Measurements from ENCODE around the gene MGRN1. TPM values are rescaled to one million over a fixed set of nuclear protein-coding genes. Genes with fewer than 3 reads are reported as not detected.

Gene MGRN1
- polyA plus RNA-seq, 1 donor from 2014 or later, result 35.9 TPM

DNA sequence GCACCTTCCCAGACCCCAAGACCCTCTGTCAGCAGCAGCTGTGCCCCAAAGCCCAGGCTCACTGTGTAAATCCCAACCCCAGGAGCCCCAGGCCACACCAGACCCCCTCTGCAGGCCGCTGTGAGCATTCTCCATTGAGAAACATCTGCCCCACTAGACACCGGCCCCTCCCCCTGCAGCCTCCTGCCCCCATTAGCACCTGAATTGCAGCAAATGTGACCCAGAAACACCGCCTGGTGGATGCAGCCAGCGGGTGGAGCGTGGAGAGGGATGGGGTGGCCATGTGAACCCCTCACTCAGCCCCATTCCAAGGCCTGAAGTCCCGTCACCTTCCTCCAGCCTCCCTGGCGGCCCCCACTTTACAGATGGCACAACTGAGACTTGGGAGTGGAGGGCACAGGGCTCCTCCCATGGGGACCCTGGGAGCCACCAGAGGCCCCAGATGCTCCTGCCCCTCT, 12.1 kb upstream of the MGRN1 start:
- H3K9me2 ChIP-seq (ENCODE audit: insufficient read depth, low read length), result no peaks in the 10 kb centered on the region
- H2AFZ ChIP-seq (ENCODE audit: low read depth, low read length), result no peak overlapping the region
- no peaks in the 10 kb centered on the region for H3K9me3 ChIP-seq (ENCODE audit: low read length)
- H3K27me3 ChIP-seq (ENCODE audit: insufficient read depth, low read depth, low read length), result no peaks in the 10 kb centered on the region
- H3K36me3 ChIP-seq (ENCODE audit: insufficient read depth, low read length), result no peaks in the 10 kb centered on the region
- no peak overlapping the region for H3K4me2 ChIP-seq (ENCODE audit: low read length)
- H4K20me1 ChIP-seq (ENCODE audit: insufficient read depth), result peaks cover 6% of the 10 kb centered on the region
- no peaks in the 10 kb centered on the region for H3F3A ChIP-seq (ENCODE audit: insufficient read depth, low read length, poor library complexity, severe bottlenecking)
- H3K4me3 ChIP-seq (ENCODE audit: low read length), result peak overlapping the region; percentile 90
- no peak overlapping the region for H3K27ac ChIP-seq (ENCODE audit: low read length)
- H3K9ac ChIP-seq (ENCODE audit: low read length), result no peak overlapping the region
- TF ChIP-seq RAD21 (conservative IDR thresholded peaks at IDR 0.05) (no peak), TAF1 (IDR thresholded peaks at IDR 0.05; ENCODE audit: low read depth) (no peak)
- peaks cover 13% of the 10 kb centered on the region for H3K79me2 ChIP-seq (replicated peaks; ENCODE audit: insufficient read depth, low read length)

- Histone ChIP-seq H3K9me3 (ENCODE audit: low read length) (no peaks in the 10 kb centered on the region), H3K27me3 (ENCODE audit: insufficient read depth, low read depth, low read length) (no peaks in the 10 kb centered on the region), H3K4me2 (ENCODE audit: low read length) (peak overlapping the region; percentile 91), H3K4me3 (ENCODE audit: low read length) (peak overlapping the region; percentile 90), H3K36me3 (ENCODE audit: insufficient read depth, low read length) (no peaks in the 10 kb centered on the region), H4K20me1 (ENCODE audit: insufficient read depth) (peaks cover 6% of the 10 kb centered on the region), H3K27ac (ENCODE audit: low read length) (peak overlapping the region; percentile 47), H3F3A (ENCODE audit: insufficient read depth, low read length, poor library complexity, severe bottlenecking) (no peaks in the 10 kb centered on the region), H2AFZ (ENCODE audit: low read depth, low read length) (no peak overlapping the region), H3K9me2 (ENCODE audit: insufficient read depth, low read length) (no peaks in the 10 kb centered on the region), H3K79me2 (replicated peaks; ENCODE audit: insufficient read depth, low read length) (peaks cover 13% of the 10 kb centered on the region), H3K9ac (ENCODE audit: low read length) (peak overlapping the region; percentile 91)
- no peak for TF ChIP-seq RAD21 (conservative IDR thresholded peaks at IDR 0.05)
- no peak for TF ChIP-seq MXI1 (conservative IDR thresholded peaks at IDR 0.05; ENCODE audit: poor library complexity, severe bottlenecking)
Measured at GRCh38 chr16:4612977-4613635, 11.5 kb upstream of the MGRN1 start.

- Histone ChIP-seq H3K27ac (ENCODE audit: low read length) (peak overlapping the region; percentile 93), H3K9me3 (ENCODE audit: low read length) (no peaks in the 10 kb centered on the region), H2AFZ (ENCODE audit: low read depth, low read length) (no peak overlapping the region), H3K79me2 (replicated peaks; ENCODE audit: insufficient read depth, low read length) (peaks cover 13% of the 10 kb centered on the region), H3K36me3 (ENCODE audit: insufficient read depth, low read length) (no peaks in the 10 kb centered on the region), H3K4me2 (ENCODE audit: low read length) (peak overlapping the region; percentile 91), H3K27me3 (ENCODE audit: insufficient read depth, low read depth, low read length) (no peaks in the 10 kb centered on the region), H3F3A (ENCODE audit: insufficient read depth, low read length, poor library complexity, severe bottlenecking) (no peaks in the 10 kb centered on the region), H3K9me2 (ENCODE audit: insufficient read depth, low read length) (no peaks in the 10 kb centered on the region), H3K4me3 (ENCODE audit: low read length) (peak overlapping the region; percentile 90), H4K20me1 (ENCODE audit: insufficient read depth) (peaks cover 6% of the 10 kb centered on the region), H3K9ac (ENCODE audit: low read length) (peak overlapping the region; percentile 91)
- TF ChIP-seq EZH2 (IDR thresholded peaks at IDR 0.05; ENCODE audit: borderline replicate concordance, insufficient read depth, low read length, poor library complexity, severe bottlenecking), result no peak
- TF ChIP-seq MXI1 (conservative IDR thresholded peaks at IDR 0.05; ENCODE audit: poor library complexity, severe bottlenecking), result peak; percentile 93
- TF ChIP-seq POLR2AphosphoS5 (IDR thresholded peaks at IDR 0.05), result peak; percentile 47
Measured at GRCh38 chr16:4613636-4614570, 10.7 kb upstream of the MGRN1 start.

- Histone ChIP-seq H3K9ac (ENCODE audit: low read length) (peak within 1 kb of the TSS; percentile 91), H3K27me3 (ENCODE audit: insufficient read depth, low read depth, low read length) (no peaks in the 10 kb centered on the region), H2AFZ (ENCODE audit: low read depth, low read length) (peak within 1 kb of the TSS; percentile 51), H3K4me2 (ENCODE audit: low read length) (peak within 1 kb of the TSS; percentile 91), H3K9me2 (ENCODE audit: insufficient read depth, low read length) (no peaks in the 10 kb centered on the region), H3K4me3 (ENCODE audit: low read length) (peak within 1 kb of the TSS; percentile 90), H3K9me3 (ENCODE audit: low read length) (no peaks in the 10 kb centered on the region), H4K20me1 (ENCODE audit: insufficient read depth) (peaks cover 6% of the 10 kb centered on the region), H3K27ac (ENCODE audit: low read length) (peak within 1 kb of the TSS; percentile 93), H3K79me2 (replicated peaks; ENCODE audit: insufficient read depth, low read length) (peaks cover 13% of the 10 kb centered on the region), H3K36me3 (ENCODE audit: insufficient read depth, low read length) (no peaks in the 10 kb centered on the region), H3F3A (ENCODE audit: insufficient read depth, low read length, poor library complexity, severe bottlenecking) (no peaks in the 10 kb centered on the region)
- TF ChIP-seq TAF1 (IDR thresholded peaks at IDR 0.05; ENCODE audit: low read depth) (peak; percentile 69), EZH2 (IDR thresholded peaks at IDR 0.05; ENCODE audit: borderline replicate concordance, insufficient read depth, low read length, poor library complexity, severe bottlenecking) (no peak), RAD21 (conservative IDR thresholded peaks at IDR 0.05) (no peak), POLR2AphosphoS5 (IDR thresholded peaks at IDR 0.05) (peak; percentile 96), SMC3 (conservative IDR thresholded peaks at IDR 0.05; ENCODE audit: poor library complexity) (no peak), EP300 (conservative IDR thresholded peaks at IDR 0.05; ENCODE audit: poor library complexity, severe bottlenecking) (peak; percentile 75), CTCF (IDR thresholded peaks at IDR 0.05; ENCODE audit: poor library complexity, severe bottlenecking) (no peak), MXI1 (conservative IDR thresholded peaks at IDR 0.05; ENCODE audit: poor library complexity, severe bottlenecking) (peak; percentile 26)
Measured at GRCh38 chr16:4614571-4615383, 9.8 kb upstream of the MGRN1 start, which contains the start of gene UBALD1. UBALD1 (minus strand) TSS chr16:4614888; CDS start chr16:4614797, 91 bp downstream.

Data from neural cell (in vitro differentiated cells).